IMR-90 (cell line): Measurements from ENCODE around the gene PRRG1. TPM values are rescaled to one million over a fixed set of nuclear protein-coding genes. Genes with fewer than 3 reads are reported as not detected.

Source experiments
- ATAC-seq: fragments of 200-7000 bp; cut with Tn5 transposase; 2 replicates; pipeline ENCODE4 v1.9.1; 2020; ENCODE audit warnings: low read depth, mild to moderate bottlenecking, moderate library complexity
- Bru-seq: library from RNA; stranded (reverse); fragments of 400-500 nt; gene quantifications from one replicate; lab custom pipeline; 2021; lab: Mats Ljungman, UMichigan
- BruChase-seq, 2 experiments: library from RNA; stranded (reverse); fragments of 400-500 nt; gene quantifications; one replicate each; lab custom pipeline; 2021; lab: Mats Ljungman, UMichigan
- BruUV-seq: library from RNA; stranded (reverse); fragments of 400-500 nt; replicated peaks from 2 replicates; lab custom pipeline; 2021; lab: Mats Ljungman, UMichigan
- CTCF ChIA-PET: fragments of 300-600 bp; formaldehyde crosslinking; extraction: SDS; loops from one replicate; lab custom pipeline; 2021; ENCODE audit warnings: antibody characterized with exemption; lab: Yijun Ruan, JAX
- POLR2A ChIA-PET: fragments of 300-600 bp; sonication (Branson Sonifier 250); formaldehyde crosslinking; loops from one replicate; lab custom pipeline; 2022; ENCODE audit warnings: antibody characterized with exemption; ENCODE audit not compliant: unreplicated experiment; lab: Charles Lee
- DNase-seq: peaks from one replicate; pipeline ENCODE4 v3.0.0; 2013
- H2AFZ ChIP-seq: replicated peaks from 2 replicates; pipeline ENCODE3; 2013; ENCODE audit warnings: low read length, mild to moderate bottlenecking; ENCODE audit not compliant: poor library complexity
- H2AK5ac ChIP-seq: 2 replicates; pipeline ENCODE4 v1.6.1; 2013; ENCODE audit warnings: low read depth, low read length, inconsistent platforms
- H2AK9ac ChIP-seq: replicated peaks from 2 replicates; pipeline ENCODE3; 2013; ENCODE audit warnings: mild to moderate bottlenecking, low read depth, low read length, moderate library complexity; ENCODE audit not compliant: poor library complexity
- H2BK120ac ChIP-seq: 2 replicates; pipeline ENCODE4 v1.6.1; 2013; ENCODE audit warnings: low read depth, low read length, inconsistent platforms
- H2BK15ac ChIP-seq: 3 replicates; pipeline ENCODE4 v1.6.1; 2013; ENCODE audit warnings: low read depth, low read length, inconsistent platforms
- H2BK20ac ChIP-seq: 2 replicates; pipeline ENCODE4 v1.6.1; 2013; ENCODE audit warnings: low read depth, mild to moderate bottlenecking, inconsistent platforms, low read length, moderate library complexity
- H2BK5ac ChIP-seq: 2 replicates; pipeline ENCODE4 v1.6.1; 2013; ENCODE audit warnings: mild to moderate bottlenecking, low read depth, low read length, inconsistent platforms; ENCODE audit not compliant: poor library complexity, severe bottlenecking
- H3K14ac ChIP-seq: replicated peaks from 2 replicates; pipeline ENCODE4 v1.6.1; 2013; ENCODE audit warnings: low read depth, low read length, inconsistent platforms
- H3K18ac ChIP-seq: 2 replicates; pipeline ENCODE4 v1.6.1; 2013; ENCODE audit warnings: low read depth, low read length, control low read depth
- H3K23ac ChIP-seq: 2 replicates; pipeline ENCODE4 v1.6.1; 2013; ENCODE audit warnings: low read depth, low read length, inconsistent platforms
- H3K27ac ChIP-seq: 2 replicates; pipeline ENCODE4 v1.5.1; 2013; ENCODE audit warnings: mild to moderate bottlenecking, control low read depth, low read length; ENCODE audit not compliant: insufficient read depth
- H3K27me3 ChIP-seq: 2 replicates; pipeline ENCODE4 v1.6.1; 2013; ENCODE audit warnings: low read length; ENCODE audit not compliant: control insufficient read depth, insufficient read depth
- H3K36me3 ChIP-seq: 2 replicates; pipeline ENCODE4 v1.6.1; 2013; ENCODE audit warnings: low read length, mixed read lengths; ENCODE audit not compliant: control insufficient read depth, insufficient read depth
- H3K4ac ChIP-seq: 2 replicates; pipeline ENCODE4 v1.6.1; 2013; ENCODE audit warnings: low read depth, low read length, inconsistent platforms
- H3K4me1 ChIP-seq: 2 replicates; pipeline ENCODE4 v1.6.1; 2013; ENCODE audit warnings: low read length, mixed read lengths; ENCODE audit not compliant: control insufficient read depth, insufficient read depth
- H3K4me2 ChIP-seq: 2 replicates; pipeline ENCODE4 v1.6.1; 2013; ENCODE audit warnings: low read depth, mild to moderate bottlenecking, control low read depth, low read length, moderate library complexity
- H3K4me3 ChIP-seq: 2 replicates; pipeline ENCODE4 v1.5.1; 2013; ENCODE audit warnings: low read depth, mild to moderate bottlenecking, control low read depth, low read length, moderate library complexity; ENCODE audit not compliant: insufficient read depth
- H3K56ac ChIP-seq: 2 replicates; pipeline ENCODE4 v1.6.1; 2013; ENCODE audit warnings: low read length, inconsistent platforms; ENCODE audit not compliant: insufficient read depth; ENCODE audit errors: extremely low read depth
- H3K79me1 ChIP-seq, 2 experiments: 2 replicates each; pipeline ENCODE4 v1.6.1; 2013; ENCODE audit warnings: low read length in 2 of 2, inconsistent platforms in 1 of 2, low read depth in 1 of 2
- H3K9ac ChIP-seq: 2 replicates; pipeline ENCODE4 v1.6.1; 2013; ENCODE audit warnings: low read depth, low read length, control low read depth
- H3K9me1 ChIP-seq: 2 replicates; pipeline ENCODE4 v1.6.1; 2013; ENCODE audit warnings: low read length, inconsistent platforms; ENCODE audit not compliant: insufficient read depth
- H3K9me3 ChIP-seq: 2 replicates; pipeline ENCODE4 v1.6.1; 2013; ENCODE audit warnings: low read length; ENCODE audit not compliant: control insufficient read depth, insufficient read depth
- H4K20me1 ChIP-seq: 2 replicates; pipeline ENCODE4 v1.6.1; 2013; ENCODE audit warnings: low read length, inconsistent platforms; ENCODE audit not compliant: insufficient read depth
- H4K5ac ChIP-seq: 2 replicates; pipeline ENCODE4 v1.6.1; 2013; ENCODE audit warnings: mild to moderate bottlenecking, low read depth, low read length, control low read depth
- H4K8ac ChIP-seq, 2 experiments: 2 replicates each; pipeline ENCODE4 v1.6.1; 2013; ENCODE audit warnings: low read depth in 2 of 2, low read length in 2 of 2, control low read depth in 1 of 2, inconsistent platforms in 1 of 2
- H4K91ac ChIP-seq: 2 replicates; pipeline ENCODE4 v1.6.1; 2013; ENCODE audit warnings: low read depth, low read length, inconsistent platforms; ENCODE audit not compliant: insufficient read depth
- BHLHE40 ChIP-seq: fragments of 150-350 bp; IDR thresholded peaks from 2 replicates; pipeline ENCODE4 v1.6.1; 2016; ENCODE audit warnings: mild to moderate bottlenecking, low read depth, low read length
- CEBPB ChIP-seq: IDR thresholded peaks from 2 replicates; pipeline ENCODE4 v1.6.1; 2012; ENCODE audit warnings: low read depth, low read length, improper control_type of control experiment
- MXI1 ChIP-seq: IDR thresholded peaks from 2 replicates; pipeline ENCODE4 v1.6.1; 2012; ENCODE audit warnings: low read depth, mild to moderate bottlenecking, low read length, moderate library complexity, borderline replicate concordance
- POLR2A ChIP-seq: IDR thresholded peaks from 2 replicates; pipeline ENCODE4 v1.6.1; 2012; ENCODE audit warnings: mild to moderate bottlenecking, low read depth, low read length
- SMC3 ChIP-seq: fragments of 150-350 bp; IDR thresholded peaks from 2 replicates; pipeline ENCODE4 v1.6.1; 2016; ENCODE audit warnings: low read depth, mild to moderate bottlenecking, antibody characterized with exemption, low read length, moderate library complexity
- WGBS, 2 experiments: methylation state at CpG; one replicate each; pipeline versions ENCODE4 v1.1.5 to v1.1.7; 2013; ENCODE audit warnings: missing lambda C conversion rate in 2 of 2; ENCODE audit not compliant: insufficient read length in 1 of 2; ENCODE audit errors: extremely low coverage in 2 of 2; 5-methylcytosine and 5-hydroxymethylcytosine counted together
- dilution Hi-C: fragments of 300-500 bp; cut with HindIII; formaldehyde crosslinking; loops from one replicate; pipeline ENCODE4 v1.14.3; 2018; ENCODE audit warnings: low sequenced_read_pairs; ENCODE audit not compliant: unreplicated experiment
- in situ Hi-C: fragments of 300-500 bp; cut with MboI; formaldehyde crosslinking; loops from 3 replicates; pipeline ENCODE4 v1.14.3; 2019; ENCODE audit warnings: low sequenced_read_pairs, inconsistent platforms, mixed read lengths
- intact Hi-C: fragments of 100-400 bp; cut with micrococcal nuclease; formaldehyde crosslinking; loops from 2 replicates; pipeline ENCODE4 v1.10.0; 2022
- long read RNA-seq: library from polyadenylated mRNA; unstranded; transcript quantifications from one replicate; pipeline ENCODE4 v2.0.0, GENCODE V29; 2021; ENCODE audit not compliant: unreplicated experiment
- polyA plus RNA-seq, 3 experiments: library from polyadenylated mRNA; depleted of rRNA; stranded (reverse); fragments of >200 nt; gene quantifications; 2 replicates each; pipeline ENCODE4 v1.2.3, GENCODE V29; 2012; ENCODE audit warnings: low replicate concordance in 1 of 3
- total RNA-seq: library from RNA; depleted of rRNA; stranded (reverse); fragments of >200 nt; gene quantifications from 2 replicates; pipeline ENCODE4 v1.2.3, GENCODE V29; 2012; rRNA removed

Gene PRRG1
- total RNA-seq: 11.1 and 16.1 TPM in 2 replicates
- polyA plus RNA-seq (2012; rRNA removed): 8.5 and 9.0 TPM in 2 replicates
- polyA plus RNA-seq (2012; cell fraction: cytosol; rRNA removed): 3.0 and 4.7 TPM in 2 replicates
- polyA plus RNA-seq (2012; cell fraction: nucleus; rRNA removed; ENCODE audit: low replicate concordance): 2.9 and 12.2 TPM in 2 replicates
- Bru-seq, nascent RNA: percentile 94 among the genes with signal in this experiment
- percentile 99 among the genes with signal in this experiment for BruChase-seq, experiment 1, labeled RNA remaining after a 6-hour chase
- percentile 100 among the genes with signal in this experiment for BruChase-seq, experiment 2, labeled RNA remaining after a 2-hour chase
- long read RNA-seq, full-length matches to known transcripts: 11 of 13 reads
- long read RNA-seq, partial matches to known transcripts: 1 of 13 reads
- long read RNA-seq, other reads (novel, unspliced or antisense): 1 of 13 reads

GRCh38 chrX:37349221-37350033 lies at the start of gene PRRG1:
Gene PRRG1 (plus strand): TSS chrX:37349364. CDS start chrX:37406250, 56,886 bp downstream.
- 0 out of 2 replicates have a peak within 1 kb of the TSS, but pooled peaks have one; percentile 37 for H2AK5ac ChIP-seq
- ATAC-seq: peak; percentile 82
- 0 out of 4 replicates have a peak, but pooled peaks cover 0 to 5% of the 10 kb centered on the region in 2 experiments for H3K79me1 ChIP-seq
- peaks cover 3% of the 10 kb centered on the region for H4K20me1 ChIP-seq
- H3K14ac ChIP-seq: peak within 1 kb of the TSS; percentile 77
- peak within 1 kb of the TSS; percentile 64; the same call in 2 of the 3 replicates for H2BK15ac ChIP-seq
- peak within 1 kb of the TSS; percentile 99 for H3K27ac ChIP-seq
- H2AFZ ChIP-seq: peak within 1 kb of the TSS; percentile 80
- TF ChIP-seq CEBPB: no peak
- TF ChIP-seq SMC3: no peak
- TF ChIP-seq POLR2A: peak; percentile 80
- no peak for TF ChIP-seq BHLHE40
- peak; percentile 42; the same call in 1 of the 2 replicates for TF ChIP-seq MXI1
- H4K5ac ChIP-seq: peak within 1 kb of the TSS; percentile 82
- H2AK9ac ChIP-seq: peak within 1 kb of the TSS; percentile 77
- peak within 1 kb of the TSS; percentile 88 for H3K56ac ChIP-seq
- 41% methylated on average over 25 of the region's 61 CpGs; no CpG with 5 or more reads in 1 of the 2 experiments for WGBS, 2 experiments
- H2BK120ac ChIP-seq: peak within 1 kb of the TSS; percentile 90
- dilution Hi-C loops: no loop called here
- peak within 1 kb of the TSS; percentile 85 for H3K18ac ChIP-seq
- peak; percentile 83 for DNase-seq
- no peaks in the 10 kb centered on the region for H3K9me1 ChIP-seq
- peak within 1 kb of the TSS; percentile 83 for H4K91ac ChIP-seq
- in situ Hi-C loops: no loop called here
- H2BK5ac ChIP-seq: peak within 1 kb of the TSS; percentile 95
- ChIA-PET POLR2A (interaction anchor here (0.5 kb wide), 1 partner anchor 536 kb away, joined by 4 read pairs; no protein-coding TSS in a partner anchor), CTCF (interaction anchor here (0.5 to 0.6 kb wide), 2 partner anchors 104 to 518 kb away, joined by 3 read pairs; no protein-coding TSS in a partner anchor)
- H3K27me3 ChIP-seq: no peaks in the 10 kb centered on the region
- H4K8ac ChIP-seq: peak within 1 kb of the TSS; percentile 76 to 79; a peak in 3 of 4 replicates
- no peaks in the 10 kb centered on the region for H3K9me3 ChIP-seq
- H3K4me2 ChIP-seq: peak within 1 kb of the TSS; percentile 98
- peaks cover 5% of the 10 kb centered on the region for H3K4me1 ChIP-seq
- no peaks in the 10 kb centered on the region for H3K36me3 ChIP-seq
- no TSS peak for BruUV-seq
- H3K4me3 ChIP-seq: peak within 1 kb of the TSS; percentile 96
- intact Hi-C loops: loop anchor here (2.0 to 5.0 kb wide), 3 partner anchors 35 to 523 kb away; no protein-coding TSS in a partner anchor
- H3K4ac ChIP-seq: peak within 1 kb of the TSS; percentile 95
- peak within 1 kb of the TSS; percentile 75 for H2BK20ac ChIP-seq
- peak within 1 kb of the TSS; percentile 93 for H3K9ac ChIP-seq
- H3K23ac ChIP-seq: peak within 1 kb of the TSS; percentile 98
